ENCODE data around the gene FAM240A. TPM values are rescaled to one million over a fixed set of nuclear protein-coding genes. Genes with fewer than 3 reads are reported as not detected.
"Not testable (repeated sequence)": the region's sequence is repeated elsewhere in the genome, so short reads cannot be mapped to it uniquely, and the experiment has no call there.

Gene FAM240A
- total RNA-seq, 1 donor, result 0.36 TPM

- H3K9me3 ChIP-seq (ENCODE audit: low read depth, low read length), result no peaks in the 10 kb centered on the region
Measured at GRCh38 chr3:46585799-46586693, 26.3 kb upstream of the FAM240A start.

DNA sequence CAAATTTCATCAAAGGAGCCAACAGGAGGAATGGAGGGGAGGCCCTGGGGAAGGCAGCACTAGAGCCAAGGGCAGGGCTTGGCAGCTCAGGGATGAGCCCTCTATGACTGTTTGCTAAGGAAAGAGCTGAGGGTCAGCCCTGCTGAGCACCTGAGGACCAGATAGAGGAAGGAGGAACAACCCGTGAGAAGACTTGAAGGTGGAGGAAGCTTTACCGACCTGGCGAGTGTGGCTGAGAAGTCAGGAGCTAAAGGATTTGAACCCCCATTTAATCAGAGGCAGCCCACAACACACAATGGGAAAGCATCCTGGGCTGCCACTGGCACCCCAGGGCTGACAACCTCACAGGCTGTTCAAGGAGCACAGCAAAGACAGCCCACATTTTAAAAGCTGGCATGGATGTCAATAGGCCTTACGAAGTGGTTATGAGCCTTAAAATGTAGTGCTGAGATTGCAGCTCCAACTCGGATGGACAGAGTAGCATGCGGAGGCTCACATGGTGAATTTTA lies 25.5 kb upstream of the FAM240A start:
- DNase-seq (ENCODE audit: insufficient read length, low spot score, missing footprints), result no peak
- Histone ChIP-seq H3K4me3 (ENCODE audit: insufficient read depth, low read length) (no peak overlapping the region), H2AFZ (ENCODE audit: low read length) (no peak overlapping the region)

More at GRCh38 chr3:46585799-46586693, 26.3 kb upstream of the FAM240A start:
- Histone ChIP-seq H3K27me3 (ENCODE audit: insufficient read depth, low read length) (peaks cover 13% of the 10 kb centered on the region), H3K27ac (ENCODE audit: low read depth, low read length) (no peak overlapping the region), H3K79me2 (ENCODE audit: insufficient read depth, low read length) (no peaks in the 10 kb centered on the region), H3K36me3 (ENCODE audit: insufficient read depth, low read length) (no peaks in the 10 kb centered on the region), H3K4me1 (ENCODE audit: insufficient read depth, low read length) (no peaks in the 10 kb centered on the region), H3K4me3 (ENCODE audit: insufficient read depth, low read length) (no peak overlapping the region), H4K20me1 (ENCODE audit: insufficient read depth, low read length) (no peaks in the 10 kb centered on the region), H3K4me2 (ENCODE audit: insufficient read depth, low read length) (no peak overlapping the region), H2AFZ (ENCODE audit: low read length) (no peak overlapping the region)
- TF ChIP-seq, protein P1, sequence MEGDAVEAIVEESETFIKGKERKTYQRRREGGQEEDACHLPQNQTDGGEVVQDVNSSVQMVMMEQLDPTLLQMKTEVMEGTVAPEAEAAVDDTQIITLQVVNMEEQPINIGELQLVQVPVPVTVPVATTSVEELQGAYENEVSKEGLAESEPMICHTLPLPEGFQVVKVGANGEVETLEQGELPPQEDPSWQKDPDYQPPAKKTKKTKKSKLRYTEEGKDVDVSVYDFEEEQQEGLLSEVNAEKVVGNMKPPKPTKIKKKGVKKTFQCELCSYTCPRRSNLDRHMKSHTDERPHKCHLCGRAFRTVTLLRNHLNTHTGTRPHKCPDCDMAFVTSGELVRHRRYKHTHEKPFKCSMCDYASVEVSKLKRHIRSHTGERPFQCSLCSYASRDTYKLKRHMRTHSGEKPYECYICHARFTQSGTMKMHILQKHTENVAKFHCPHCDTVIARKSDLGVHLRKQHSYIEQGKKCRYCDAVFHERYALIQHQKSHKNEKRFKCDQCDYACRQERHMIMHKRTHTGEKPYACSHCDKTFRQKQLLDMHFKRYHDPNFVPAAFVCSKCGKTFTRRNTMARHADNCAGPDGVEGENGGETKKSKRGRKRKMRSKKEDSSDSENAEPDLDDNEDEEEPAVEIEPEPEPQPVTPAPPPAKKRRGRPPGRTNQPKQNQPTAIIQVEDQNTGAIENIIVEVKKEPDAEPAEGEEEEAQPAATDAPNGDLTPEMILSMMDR (IDR thresholded peaks at IDR 0.05; ENCODE audit: extremely low read depth, low read depth, low read length), result no peak
- DNase-seq (ENCODE audit: insufficient read length, low spot score, missing footprints), result no peak

DNA sequence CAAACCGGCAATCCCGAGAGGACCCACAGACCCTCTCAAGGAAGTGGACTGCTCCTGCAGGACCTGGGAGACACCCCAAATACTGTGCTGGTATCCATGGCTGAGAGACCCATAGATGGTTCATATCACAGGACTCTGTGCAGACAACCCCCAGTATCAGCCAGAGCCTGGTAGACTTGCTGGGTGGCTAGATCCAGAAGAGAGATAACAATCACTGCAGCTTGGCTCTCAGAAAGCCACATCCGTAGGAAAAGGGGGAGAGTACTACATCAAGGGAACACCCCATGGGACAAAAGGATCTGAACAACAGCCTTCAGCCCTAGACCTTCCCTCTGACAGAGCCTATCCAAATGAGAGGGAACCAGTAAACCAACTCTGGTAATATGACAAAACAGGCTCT lies 25.1 kb upstream of the FAM240A start:
- not testable (repeated sequence) for H3K36me3 ChIP-seq (ENCODE audit: insufficient read depth, low read length); H3K27ac ChIP-seq (ENCODE audit: low read depth, low read length); H3K4me2 ChIP-seq (ENCODE audit: insufficient read depth, low read length); H3K4me3 ChIP-seq (ENCODE audit: insufficient read depth, low read length); H3K9me3 ChIP-seq (ENCODE audit: low read depth, low read length); H2AFZ ChIP-seq (ENCODE audit: low read length); H4K20me1 ChIP-seq (ENCODE audit: insufficient read depth, low read length); DNase-seq (ENCODE audit: insufficient read length, low spot score, missing footprints); H3K4me1 ChIP-seq (ENCODE audit: insufficient read depth, low read length); H3K79me2 ChIP-seq (ENCODE audit: insufficient read depth, low read length)
- peaks cover 11% of the 10 kb centered on the region for H3K27me3 ChIP-seq (ENCODE audit: insufficient read depth, low read length)

More for the DNA sequence above, 25.5 kb upstream of the FAM240A start:
- TF ChIP-seq, protein P1 (IDR thresholded peaks at IDR 0.05; ENCODE audit: extremely low read depth, low read depth, low read length), result no peak
- Histone ChIP-seq H3K27me3 (ENCODE audit: insufficient read depth, low read length) (peaks cover 11% of the 10 kb centered on the region), H3K9me3 (ENCODE audit: low read depth, low read length) (no peaks in the 10 kb centered on the region), H3K4me2 (ENCODE audit: insufficient read depth, low read length) (no peak overlapping the region), H3K79me2 (ENCODE audit: insufficient read depth, low read length) (no peaks in the 10 kb centered on the region), H3K27ac (ENCODE audit: low read depth, low read length) (no peak overlapping the region), H4K20me1 (ENCODE audit: insufficient read depth, low read length) (no peaks in the 10 kb centered on the region), H3K4me1 (ENCODE audit: insufficient read depth, low read length) (no peaks in the 10 kb centered on the region), H3K36me3 (ENCODE audit: insufficient read depth, low read length) (no peaks in the 10 kb centered on the region)

DNA sequence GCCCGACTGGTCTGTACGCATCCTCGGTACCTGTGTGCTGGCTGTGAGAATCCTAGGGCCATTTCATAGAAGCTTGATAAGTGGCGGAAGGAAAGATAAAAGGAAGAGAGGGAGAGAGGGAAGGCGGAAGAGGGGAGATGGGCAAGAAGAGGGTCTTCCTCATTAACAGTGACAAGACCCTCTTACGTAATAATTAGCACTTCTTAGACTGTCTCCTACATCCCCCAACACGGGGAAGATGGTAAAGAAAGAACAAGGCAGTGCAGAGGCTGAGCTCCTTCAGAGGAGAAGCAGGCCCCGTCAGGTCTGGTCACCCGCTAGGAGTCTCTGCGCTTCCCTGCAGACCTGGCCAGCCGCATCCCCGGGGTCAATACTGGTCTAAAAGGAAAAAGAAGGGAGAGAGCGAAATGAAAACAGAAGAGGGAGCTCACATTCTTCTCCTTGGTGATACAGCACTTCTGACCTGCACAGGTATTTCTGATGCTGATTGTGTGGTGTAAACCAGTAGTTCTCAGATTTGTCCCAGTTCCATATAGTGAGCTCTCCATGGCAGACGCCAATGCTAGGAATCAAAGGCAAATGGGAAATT lies 19.0 kb upstream of the FAM240A start:
- no peak overlapping the region for H3K27ac ChIP-seq (ENCODE audit: low read depth, low read length)
- H3K4me3 ChIP-seq (ENCODE audit: insufficient read depth, low read length), result no peak overlapping the region
- no peaks in the 10 kb centered on the region for H3K9me3 ChIP-seq (ENCODE audit: low read depth, low read length)
- H4K20me1 ChIP-seq (ENCODE audit: insufficient read depth, low read length), result no peaks in the 10 kb centered on the region
- no peak overlapping the region for H2AFZ ChIP-seq (ENCODE audit: low read length)
- peaks cover 7% of the 10 kb centered on the region for H3K27me3 ChIP-seq (ENCODE audit: insufficient read depth, low read length)
- H3K4me1 ChIP-seq (ENCODE audit: insufficient read depth, low read length), result no peaks in the 10 kb centered on the region
- TF ChIP-seq, protein P1 (IDR thresholded peaks at IDR 0.05; ENCODE audit: extremely low read depth, low read depth, low read length), result no peak
- H3K79me2 ChIP-seq (ENCODE audit: insufficient read depth, low read length), result no peaks in the 10 kb centered on the region
- no peak overlapping the region for H3K4me2 ChIP-seq (ENCODE audit: insufficient read depth, low read length)
- DNase-seq (ENCODE audit: insufficient read length, low spot score, missing footprints), result no peak
- H3K36me3 ChIP-seq (ENCODE audit: insufficient read depth, low read length), result no peaks in the 10 kb centered on the region
